ENCODE measurements around the gene FYTTD1.
"Not testable (repeated sequence)": the region's sequence is repeated elsewhere in the genome, so short reads cannot be mapped to it uniquely, and the experiment has no call there.

FYTTD1 gene, protein sequence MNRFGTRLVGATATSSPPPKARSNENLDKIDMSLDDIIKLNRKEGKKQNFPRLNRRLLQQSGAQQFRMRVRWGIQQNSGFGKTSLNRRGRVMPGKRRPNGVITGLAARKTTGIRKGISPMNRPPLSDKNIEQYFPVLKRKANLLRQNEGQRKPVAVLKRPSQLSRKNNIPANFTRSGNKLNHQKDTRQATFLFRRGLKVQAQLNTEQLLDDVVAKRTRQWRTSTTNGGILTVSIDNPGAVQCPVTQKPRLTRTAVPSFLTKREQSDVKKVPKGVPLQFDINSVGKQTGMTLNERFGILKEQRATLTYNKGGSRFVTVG

DNA sequence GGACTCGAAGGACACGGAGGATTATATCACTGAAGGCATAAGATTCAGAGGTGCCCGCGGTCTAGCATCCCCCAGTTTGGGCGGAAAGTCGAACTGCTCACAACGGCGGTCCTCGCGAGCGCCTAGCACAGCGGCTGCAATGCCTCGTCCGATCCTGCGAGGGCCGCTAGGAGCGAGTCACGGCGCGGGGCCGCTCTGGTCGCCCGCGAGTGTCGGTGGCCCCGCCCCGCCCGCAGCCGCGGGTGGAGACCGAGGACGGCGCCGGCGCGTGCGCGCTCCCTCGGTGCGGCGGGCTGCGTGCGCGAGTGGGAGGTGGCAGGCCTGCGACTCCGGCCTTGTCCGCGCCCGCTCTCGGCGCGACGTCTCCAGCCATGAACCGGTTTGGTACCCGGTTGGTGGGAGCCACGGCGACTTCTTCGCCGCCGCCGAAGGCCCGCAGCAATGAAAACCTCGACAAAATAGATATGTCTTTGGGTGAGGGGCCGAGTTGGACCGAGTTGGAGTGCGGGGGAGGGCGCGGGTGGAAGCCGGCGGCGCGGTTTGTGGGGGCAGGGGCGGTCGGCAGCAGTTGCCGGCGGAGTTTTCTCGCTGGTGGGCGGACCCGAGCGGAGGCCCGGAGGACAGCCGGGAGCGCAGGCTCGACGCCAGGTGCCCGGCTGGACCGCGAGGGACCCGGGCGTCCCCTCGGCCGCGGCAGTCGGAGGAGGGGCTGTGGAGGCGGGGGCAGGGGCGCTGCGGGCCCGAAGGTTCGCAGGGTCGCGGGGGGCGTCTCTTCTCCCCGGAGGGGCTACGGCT, at the start of gene FYTTD1:
Gene FYTTD1 (plus strand): TSS at position 283 of the 795 bp plus-strand sequence. CDS start 89 bp downstream, at position 372.
- DNase-seq (ENCODE audit: low spot score), result peak; percentile 97

DNA sequence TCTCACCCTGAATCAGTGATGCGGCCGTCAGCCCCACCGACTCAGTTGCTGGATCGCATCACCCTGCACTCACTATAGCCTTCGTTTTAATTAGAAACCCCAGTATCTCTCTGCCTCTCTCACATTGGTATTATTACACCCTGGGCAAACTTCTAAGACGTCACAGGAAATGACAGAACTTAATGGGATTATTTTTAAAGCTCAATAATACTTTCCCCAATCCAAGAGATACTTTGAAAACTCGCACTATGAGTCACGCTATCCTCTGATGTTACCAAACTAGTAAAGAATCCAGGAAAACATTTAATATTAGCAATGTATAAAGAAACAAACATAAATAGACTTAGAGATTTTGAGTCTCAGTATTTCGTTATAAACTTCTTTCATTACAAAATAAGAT, 49.6 kb upstream of the FYTTD1 start:
- no peak for DNase-seq (ENCODE audit: low spot score)

DNA sequence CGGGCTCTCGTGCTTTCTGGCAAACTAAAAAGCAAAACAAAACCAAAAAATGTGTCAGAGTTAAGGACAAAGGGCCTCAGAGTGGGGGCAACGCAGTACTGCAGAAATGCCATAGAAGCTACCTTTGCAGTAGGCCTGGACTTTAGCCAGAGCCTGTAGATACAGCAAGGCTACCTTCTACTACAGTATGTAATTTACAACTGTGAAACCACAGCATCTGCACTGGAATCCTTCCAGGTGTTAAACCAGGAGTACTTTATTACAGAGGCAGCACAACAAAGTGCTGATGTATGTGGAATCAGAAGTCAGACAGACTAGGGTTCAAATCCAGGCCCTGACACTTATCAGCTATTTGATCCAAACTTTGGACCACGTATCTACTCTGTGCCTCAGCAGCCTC, 47.8 kb upstream of the FYTTD1 start:
- DNase-seq (ENCODE audit: low spot score), result no peak

DNA sequence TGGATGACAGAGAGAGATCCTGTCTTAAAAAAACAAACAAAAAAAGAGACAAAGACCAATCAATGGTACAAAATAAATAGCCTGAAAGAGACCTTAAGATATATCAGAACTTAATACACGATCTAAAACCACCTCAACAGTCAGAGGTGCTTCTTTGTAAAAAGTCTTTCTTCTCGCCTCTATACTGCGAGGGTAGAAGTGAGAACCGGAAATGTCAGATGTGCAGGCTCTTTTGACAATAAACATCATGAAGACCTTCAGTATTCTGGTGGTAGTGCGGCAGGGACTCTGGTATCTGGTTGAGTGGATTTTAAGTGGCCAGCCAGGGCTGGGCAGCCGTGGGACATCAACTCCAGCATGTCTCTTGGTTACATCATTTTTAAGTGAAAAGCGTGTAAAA, 43.0 kb upstream of the FYTTD1 start:
- DNase-seq (ENCODE audit: low spot score), result no peak

DNA sequence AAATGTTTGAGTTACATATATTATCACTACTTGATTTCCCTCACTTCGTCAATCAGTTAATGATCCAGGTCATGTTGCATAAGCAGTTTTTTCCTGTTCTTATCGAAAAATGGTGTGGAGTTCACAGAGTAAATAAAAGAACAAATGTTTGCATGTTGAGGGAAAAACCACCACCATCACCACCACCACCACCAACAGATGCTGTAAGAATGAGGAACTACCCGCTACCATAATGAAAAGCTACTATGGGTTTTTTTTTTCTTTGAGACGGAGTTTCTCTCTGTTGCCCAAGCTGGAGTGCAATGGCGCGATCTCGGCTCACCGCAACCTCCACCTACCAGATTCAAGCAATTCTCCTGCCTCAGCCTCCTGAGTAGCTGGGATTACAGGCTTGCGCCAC, 40.5 kb upstream of the FYTTD1 start:
- DNase-seq (ENCODE audit: low spot score), result no peak

DNA sequence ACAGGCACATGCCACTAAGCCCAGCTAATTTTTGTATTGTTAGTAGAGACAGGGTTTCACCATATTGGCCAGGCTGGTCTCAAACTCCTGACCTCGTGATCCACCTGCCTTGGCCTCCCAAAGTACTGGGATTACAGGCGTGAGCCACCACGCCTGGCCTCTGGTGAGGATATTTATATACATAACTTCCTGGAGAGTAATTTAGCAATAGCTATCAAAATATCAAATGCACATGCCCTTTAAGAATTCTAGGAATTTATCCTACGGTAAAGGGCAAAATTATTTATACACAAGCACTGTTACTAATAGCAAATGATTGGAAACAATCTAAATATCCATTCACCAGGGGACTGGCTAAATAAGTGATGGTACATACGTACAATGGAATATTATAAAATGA, 38.7 kb upstream of the FYTTD1 start:
- not testable (repeated sequence) for DNase-seq (ENCODE audit: low spot score)

DNA sequence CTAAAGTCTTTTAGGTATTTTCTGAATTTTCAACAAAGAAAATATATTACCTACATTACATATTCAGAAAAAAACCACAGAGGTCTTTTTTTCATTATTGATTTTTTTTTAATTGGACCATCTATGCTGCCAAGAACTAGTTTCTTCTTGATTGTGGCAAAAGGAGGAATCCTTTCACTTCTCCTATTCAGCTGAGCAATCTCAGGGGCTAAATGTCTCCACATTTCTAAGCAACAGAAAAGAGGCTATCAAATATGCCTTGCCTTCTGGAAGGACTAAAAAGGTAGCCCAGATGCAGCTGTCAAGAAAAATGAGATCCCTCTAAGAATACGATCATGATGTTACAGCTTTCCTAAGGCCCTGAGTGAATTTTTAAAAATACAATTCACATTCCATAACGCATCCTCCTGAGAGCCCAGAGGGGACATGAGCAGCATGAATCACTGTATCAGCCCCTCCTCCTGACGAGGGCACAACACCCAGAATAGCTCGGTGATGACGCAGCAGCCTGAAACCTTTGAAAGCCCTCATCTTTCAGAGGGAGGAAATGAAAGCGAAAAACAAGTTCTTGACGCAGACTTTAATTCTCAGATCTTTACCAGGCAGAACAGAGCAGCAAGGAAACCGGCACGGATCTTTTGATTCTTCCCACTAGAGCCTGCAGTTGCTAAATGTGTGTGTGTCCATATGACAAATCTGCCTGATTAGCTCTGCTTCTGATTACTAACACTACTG, 37.5 kb upstream of the FYTTD1 start:
- peak; percentile 82 for DNase-seq (ENCODE audit: low spot score)

DNA sequence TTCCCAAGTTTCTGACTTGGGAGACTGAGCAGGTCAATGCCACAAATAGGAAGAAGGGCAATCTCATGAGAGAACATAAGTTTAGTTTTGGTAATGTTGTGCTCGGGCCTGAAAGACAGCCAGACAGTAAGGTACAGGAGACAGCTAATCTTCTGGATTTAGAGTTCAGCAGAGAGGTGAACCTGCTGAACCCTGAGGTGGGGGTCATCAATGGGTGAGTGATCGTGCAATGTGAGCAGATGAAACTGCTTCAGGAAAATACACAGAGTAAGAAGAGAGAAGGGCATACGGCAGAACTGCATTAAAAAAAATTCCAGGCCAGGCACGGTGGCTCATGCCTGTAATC, 36.2 kb upstream of the FYTTD1 start:
- DNase-seq (ENCODE audit: low spot score), result no peak

DNA sequence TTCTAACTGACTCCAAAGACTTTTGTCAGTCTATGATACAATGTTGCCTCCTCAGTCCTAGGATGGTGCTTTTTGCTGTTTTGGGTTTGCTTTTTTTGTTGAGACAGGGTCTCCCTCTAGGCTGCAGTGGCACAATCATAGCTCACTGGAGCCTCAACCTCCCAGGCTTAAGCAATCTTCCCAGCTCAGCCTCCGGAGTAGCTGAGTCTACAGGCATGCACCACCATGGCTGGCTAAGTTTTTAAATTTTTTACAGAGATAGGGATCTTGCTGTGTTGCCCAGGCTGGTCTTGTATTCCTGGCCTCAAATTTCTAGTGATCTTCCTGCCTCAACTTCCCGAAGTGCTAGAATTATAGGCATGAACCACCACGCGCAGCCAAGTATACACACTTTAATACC, 35.4 kb upstream of the FYTTD1 start:
- DNase-seq (ENCODE audit: low spot score), result no peak

DNA sequence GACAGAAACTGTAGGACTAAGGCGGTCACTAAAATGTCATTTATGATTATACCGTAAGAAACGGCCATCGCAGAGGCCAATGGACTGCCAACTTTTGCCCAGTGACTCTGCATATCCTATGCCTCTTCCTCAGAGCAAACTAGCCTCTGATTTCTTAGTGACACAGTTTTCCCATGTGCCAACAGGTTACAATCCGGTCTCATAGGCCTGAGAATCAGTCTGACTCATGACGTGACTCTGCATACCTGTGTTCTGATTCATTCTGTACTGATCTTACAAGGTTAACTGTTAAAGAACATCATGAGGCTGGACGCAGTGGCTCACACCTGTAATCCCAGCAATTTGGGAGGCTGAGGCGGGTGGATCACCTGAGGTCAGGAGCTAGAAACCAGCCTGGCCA, 30.8 kb upstream of the FYTTD1 start:
- peak; percentile 58 for DNase-seq (ENCODE audit: low spot score)

DNA sequence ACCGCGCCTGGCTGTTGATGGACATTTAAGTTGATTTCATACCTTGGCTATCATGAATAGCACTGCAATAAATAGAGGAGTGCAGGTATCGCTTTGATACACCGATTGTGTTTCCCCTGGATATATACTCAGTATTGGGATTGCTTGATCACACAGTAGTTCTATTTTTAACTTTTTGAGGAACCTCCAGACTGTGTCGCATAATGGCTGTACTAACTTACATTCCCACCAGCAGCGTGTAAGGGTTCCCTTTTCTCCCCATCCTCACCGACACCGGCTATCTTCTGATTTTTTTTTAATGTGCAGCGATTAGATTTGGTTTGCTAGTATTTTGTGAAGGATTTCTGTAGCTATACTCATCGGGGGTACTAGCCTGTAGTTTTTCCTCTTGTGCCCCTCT, 29.0 kb upstream of the FYTTD1 start:
- DNase-seq (ENCODE audit: low spot score), result no peak

DNA sequence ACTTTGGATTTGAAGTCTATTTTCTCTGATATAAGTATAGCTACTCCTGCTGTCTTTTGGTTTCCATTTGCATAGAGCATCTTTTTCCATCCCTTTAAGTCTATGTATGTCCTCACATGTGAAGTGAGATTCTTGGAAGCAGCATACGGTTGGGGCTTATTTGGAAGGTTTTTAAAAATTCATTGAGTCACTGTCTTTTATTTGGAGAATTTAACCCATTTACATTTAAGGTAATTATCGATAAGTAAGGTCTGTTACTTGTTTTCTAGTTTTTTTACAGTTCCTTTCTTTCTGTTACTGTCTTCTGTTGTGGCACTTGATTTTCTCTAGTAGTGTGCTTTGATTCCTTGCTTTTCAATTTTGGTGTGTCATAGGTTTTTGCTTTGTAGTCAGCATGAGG, 26.9 kb upstream of the FYTTD1 start:
- DNase-seq (ENCODE audit: low spot score), result no peak

DNA sequence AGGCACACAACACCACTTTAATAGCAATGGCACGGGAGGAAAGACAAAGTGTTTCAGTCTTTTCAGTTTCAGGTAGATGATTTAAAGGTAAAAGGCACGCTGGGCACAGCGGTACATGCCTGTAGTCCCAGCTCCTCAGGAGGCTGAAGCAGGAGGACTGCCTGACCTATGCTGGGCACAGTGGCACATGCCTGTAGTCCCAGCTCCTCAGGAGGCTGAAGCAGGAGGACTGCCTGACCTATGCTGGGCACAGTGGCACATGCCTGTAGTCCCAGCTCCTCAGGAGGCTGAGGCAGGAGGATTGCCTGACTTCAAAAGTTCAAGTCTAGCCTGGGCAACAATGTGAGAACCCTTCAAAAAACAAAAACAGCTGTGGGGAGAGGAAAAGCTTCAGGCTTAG, 21.8 kb upstream of the FYTTD1 start:
- DNase-seq (ENCODE audit: low spot score), result not testable (repeated sequence)

DNA sequence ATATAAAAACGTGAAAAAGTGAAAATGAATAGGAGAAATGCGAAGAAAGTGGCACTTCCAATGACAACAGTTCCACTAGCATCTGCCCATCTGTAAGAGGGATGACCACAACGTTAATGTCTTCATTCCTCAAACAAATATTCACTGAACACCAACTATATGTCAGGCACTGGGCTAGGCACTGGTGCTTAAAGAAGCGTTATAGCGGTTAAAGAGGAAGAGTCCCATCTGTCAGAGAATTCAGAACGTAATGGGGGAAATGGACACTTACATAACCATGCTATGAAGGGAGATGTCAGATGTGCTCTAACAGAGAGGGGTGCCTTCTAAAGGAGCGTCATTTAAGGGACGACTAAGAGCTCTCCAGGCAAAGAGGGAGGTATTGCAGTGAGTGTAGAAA, 21.2 kb upstream of the FYTTD1 start:
- DNase-seq (ENCODE audit: low spot score), result no peak

DNA sequence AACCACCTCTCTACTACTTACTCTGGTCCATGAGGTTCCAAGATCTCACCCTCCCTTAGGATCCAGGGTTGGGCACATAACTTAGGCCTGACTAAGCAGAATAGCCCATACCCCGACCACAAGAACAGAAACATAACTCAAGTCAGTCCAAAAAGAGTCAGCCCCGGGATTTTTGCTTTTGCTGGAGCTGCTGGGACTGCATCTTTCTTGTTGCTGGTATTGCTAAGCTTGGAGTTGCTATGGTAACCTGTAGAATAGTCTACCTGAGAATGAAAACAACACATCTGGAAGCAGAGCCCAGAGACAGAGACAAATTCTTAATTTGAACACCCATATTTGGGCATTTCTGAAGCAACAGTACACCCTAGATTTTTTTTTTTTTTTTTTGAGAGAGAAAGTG, 19.5 kb upstream of the FYTTD1 start:
- peak; percentile 82 for DNase-seq (ENCODE audit: low spot score)

DNA sequence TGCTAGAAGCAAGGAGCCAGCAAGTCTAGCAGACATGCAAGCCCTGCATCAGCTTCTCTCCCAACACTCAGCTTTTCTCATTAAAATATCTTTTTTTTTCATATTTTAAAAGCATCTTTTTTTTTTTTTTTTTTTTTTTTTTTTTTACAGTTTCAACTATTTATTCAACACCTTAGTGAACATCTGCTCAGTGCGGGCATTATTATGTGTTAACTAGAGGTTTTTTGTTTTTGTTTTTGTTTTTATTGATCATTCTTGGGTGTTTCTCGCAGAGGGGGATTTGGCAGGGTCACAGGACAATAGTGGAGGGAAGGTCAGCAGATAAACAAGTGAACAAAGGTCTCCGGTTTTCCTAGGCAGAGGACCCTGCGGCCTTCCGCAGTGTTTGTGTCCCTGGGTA, 18.9 kb upstream of the FYTTD1 start:
- not testable (repeated sequence) for DNase-seq (ENCODE audit: low spot score)

DNA sequence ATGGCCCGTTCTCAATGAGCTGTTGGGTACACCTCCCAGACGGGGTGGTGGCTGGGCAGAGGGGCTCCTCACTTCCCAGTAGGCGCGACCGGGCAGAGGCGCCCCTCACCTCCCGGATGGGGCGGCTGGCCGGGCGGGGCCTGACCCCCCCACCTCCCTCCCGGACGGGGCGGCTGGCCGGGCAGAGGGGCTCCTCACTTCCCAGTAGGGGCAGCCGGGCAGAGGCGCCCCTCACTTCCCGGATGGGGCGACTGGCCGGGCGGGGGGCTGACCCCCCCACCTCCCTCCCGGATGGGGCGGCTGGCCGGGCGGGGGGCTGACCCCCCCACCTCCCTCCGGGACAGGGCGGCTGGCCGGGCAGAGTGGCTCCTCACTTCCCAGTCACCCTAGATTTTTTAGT, 18.2 kb upstream of the FYTTD1 start:
- DNase-seq (ENCODE audit: low spot score), result not testable (repeated sequence)

DNA sequence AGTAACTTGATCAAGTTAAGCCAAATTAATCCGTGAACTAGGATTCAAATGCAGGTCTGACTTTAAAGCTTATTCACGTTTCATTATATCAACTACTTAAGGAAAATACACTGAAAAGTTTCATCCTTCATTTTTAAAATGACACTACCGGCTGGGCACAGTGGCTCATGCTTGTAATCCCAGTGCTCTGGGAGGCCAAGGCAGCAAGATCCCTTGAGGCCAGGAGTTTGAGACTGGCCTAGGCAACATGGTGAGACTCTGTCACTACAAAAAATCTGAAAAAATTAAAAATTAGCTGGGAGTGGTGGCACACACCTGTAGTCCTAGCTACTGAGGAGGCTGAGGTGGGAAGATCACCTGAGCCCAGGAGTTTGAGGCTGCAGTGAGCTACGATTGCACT, 16.6 kb upstream of the FYTTD1 start:
- no peak for DNase-seq (ENCODE audit: low spot score)

DNA sequence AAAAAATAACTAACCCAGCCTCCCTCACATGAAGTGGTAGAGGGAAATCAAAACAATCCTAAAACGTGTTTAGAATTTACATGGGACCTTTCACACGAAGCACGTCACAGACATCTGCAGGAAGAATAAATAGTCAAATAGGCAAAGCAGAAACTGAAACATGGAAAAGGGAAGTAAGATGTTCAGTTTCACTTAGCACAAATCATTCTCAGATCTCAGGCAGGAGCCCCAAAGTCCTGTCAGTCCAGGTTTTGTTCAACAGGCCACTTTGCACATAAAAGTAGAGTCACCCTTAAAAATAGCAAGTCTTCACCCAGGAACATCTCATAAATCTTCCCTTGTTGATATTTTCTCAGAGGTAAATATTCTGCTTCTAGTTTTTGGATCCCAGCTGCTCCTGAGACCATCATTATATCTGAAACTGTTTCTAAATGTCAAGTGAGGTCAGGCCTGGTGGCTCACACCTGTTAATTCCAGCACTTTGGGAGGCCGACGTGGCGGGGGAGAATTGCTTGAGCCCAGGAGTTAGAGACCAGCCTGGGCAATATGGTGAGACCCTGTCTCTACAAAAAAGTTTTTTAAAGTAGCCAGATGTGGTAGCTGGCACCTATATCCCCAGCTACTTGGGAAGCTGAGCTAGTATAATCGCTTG, 14.9 kb upstream of the FYTTD1 start:
- DNase-seq (ENCODE audit: low spot score), result no peak

DNA sequence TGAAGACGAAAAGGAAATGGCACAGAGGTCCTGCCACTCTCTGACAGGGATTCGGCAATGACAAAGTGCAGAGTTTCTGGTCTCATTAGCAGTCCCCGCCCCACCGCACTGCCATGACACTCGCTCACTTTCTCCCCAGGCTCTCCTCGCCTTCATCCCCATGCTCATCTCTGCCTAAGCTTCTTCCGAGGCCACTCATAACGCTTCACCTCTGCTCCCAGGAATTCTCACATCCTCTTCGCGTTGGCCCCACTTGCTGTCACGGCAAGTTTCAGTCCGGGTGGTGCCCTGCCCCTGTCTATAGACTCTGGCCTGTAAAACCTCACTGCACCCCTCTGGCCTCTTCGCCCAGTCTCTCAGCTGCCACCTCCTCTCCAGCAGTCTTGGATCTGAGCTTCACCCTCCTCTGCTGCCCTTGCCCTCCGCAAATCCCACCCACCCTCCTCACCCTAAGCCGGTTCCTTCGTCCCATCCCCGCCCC, 13.6 kb upstream of the FYTTD1 start:
- peak; percentile 51 for DNase-seq (ENCODE audit: low spot score)

DNA sequence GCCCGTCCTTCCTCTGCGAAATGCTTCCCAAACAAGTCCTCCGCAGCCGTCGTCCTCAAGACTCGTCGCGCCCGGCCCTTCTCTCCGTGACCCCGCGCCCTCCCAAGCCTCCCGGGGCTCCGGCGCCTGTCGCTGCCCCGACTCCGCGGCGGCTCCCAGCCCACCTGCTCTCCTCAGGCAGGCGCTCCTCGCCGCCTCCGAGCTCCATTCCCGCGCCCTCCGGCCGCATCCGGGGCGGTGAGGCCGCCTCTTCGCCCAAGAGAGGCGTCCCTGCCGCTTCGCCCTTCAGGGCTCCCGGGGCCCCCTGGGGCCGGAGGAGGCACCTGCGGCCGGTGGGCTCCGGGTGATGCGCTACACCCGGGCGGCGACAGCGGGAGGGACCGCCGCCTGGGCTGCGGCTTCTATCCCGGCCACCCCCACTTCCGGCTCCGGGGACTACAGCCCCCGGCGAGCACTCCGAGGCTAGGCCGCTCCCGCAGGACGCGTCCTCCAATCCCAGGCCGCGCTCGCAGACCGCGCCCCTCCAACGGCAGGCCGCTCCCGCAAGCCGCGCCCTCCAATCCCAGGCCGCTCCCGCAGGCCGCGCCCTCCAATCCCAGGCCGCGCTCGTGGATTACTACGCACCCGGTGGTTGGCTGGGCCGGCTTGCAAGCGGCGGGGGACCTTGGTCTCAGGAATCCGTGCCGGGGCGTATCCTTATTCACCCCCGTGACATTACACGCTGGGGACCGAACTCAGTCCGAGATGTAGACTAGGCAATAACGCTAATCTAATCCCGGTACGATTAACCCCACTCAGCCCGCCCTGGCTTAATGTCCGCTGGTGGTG, 13.0 kb upstream of the FYTTD1 start, which contains the start of gene RUBCN:
Gene RUBCN (minus strand): TSS at position 414 of the 828 bp plus-strand sequence. CDS start 185 bp downstream, at position 229.
- peak; percentile 97 for DNase-seq (ENCODE audit: low spot score)
